ENCODE measurements around the gene ADO.

The ADO gene

GRCh38 chr10:62829622-62830021 is 25.1 kb downstream of the ADO start:
- H3K27ac Mint-ChIP-seq: no peak overlapping the region
- DNase-seq: no peak
- TF ChIP-seq CTCF (IDR thresholded peaks at IDR 0.05): no peak
- peaks cover 7% of the 10 kb centered on the region for H3K27me3 Mint-ChIP-seq (ENCODE audit: low read depth, poor library complexity)
- no peaks in the 10 kb centered on the region for H3K36me3 Mint-ChIP-seq (ENCODE audit: low read depth)
- peaks cover 4% of the 10 kb centered on the region for H3K9me3 Mint-ChIP-seq
- H3K4me3 Mint-ChIP-seq: no peak overlapping the region
- H3K4me1 Mint-ChIP-seq: no peaks in the 10 kb centered on the region

DNA sequence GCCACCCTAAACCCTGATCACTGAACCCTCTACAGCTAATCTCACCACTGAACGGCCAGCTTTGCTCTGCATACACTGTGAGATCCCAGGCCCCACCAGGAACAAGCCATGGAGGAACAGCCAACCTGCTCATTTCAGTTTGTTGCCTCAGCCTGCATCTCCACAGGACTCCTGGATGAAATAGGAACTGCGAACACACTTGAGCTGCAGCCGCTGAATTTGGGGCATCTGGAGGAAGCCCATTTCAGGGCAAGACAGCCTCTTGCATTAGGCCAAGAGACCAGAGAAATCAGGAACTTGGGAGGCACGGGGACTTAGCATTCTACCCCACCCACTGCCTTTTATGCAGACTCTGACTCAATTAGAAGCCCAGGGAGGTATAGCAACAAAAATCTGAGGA is 26.2 kb downstream of the ADO start:
- Mint-ChIP-seq H3K36me3 (ENCODE audit: low read depth) (no peaks in the 10 kb centered on the region), H3K9me3 (peaks cover 4% of the 10 kb centered on the region), H3K4me1 (no peaks in the 10 kb centered on the region), H3K27me3 (ENCODE audit: low read depth, poor library complexity) (peaks cover 2% of the 10 kb centered on the region), H3K4me3 (no peak overlapping the region), H3K27ac (no peak overlapping the region)
- no peak for TF ChIP-seq CTCF (IDR thresholded peaks at IDR 0.05)
- no peak for DNase-seq

- Mint-ChIP-seq H3K4me3 (no peak overlapping the region), H3K9me3 (peaks cover 4% of the 10 kb centered on the region), H3K36me3 (ENCODE audit: low read depth) (no peaks in the 10 kb centered on the region), H3K4me1 (no peaks in the 10 kb centered on the region), H3K27ac (no peak overlapping the region), H3K27me3 (ENCODE audit: low read depth, poor library complexity) (peaks cover 2% of the 10 kb centered on the region)
- DNase-seq: no peak
- TF ChIP-seq CTCF (IDR thresholded peaks at IDR 0.05): no peak
Measured at GRCh38 chr10:62831346-62831745, 26.8 kb downstream of the ADO start.

DNA sequence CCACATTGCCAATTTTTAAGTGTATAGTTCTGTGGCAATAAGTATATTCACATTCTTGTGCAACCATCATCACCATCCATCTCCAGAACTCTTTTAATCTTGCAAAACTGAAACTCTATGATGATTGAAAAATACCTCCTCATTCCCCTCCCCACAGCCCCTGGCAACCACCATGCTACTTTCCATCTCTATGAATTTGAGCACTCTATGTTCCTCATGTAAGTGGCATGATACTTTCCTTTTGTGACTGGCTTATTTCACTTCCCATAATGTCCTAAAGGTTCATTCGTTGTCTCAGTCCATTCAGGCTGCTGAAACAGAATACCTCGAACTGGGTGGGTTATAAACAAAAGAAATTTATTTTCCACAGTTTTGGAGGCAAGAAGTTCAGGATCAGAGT is 35.1 kb downstream of the ADO start:
- DNase-seq: no peak
- no peak for TF ChIP-seq CTCF (IDR thresholded peaks at IDR 0.05)
- H3K36me3 Mint-ChIP-seq (ENCODE audit: low read depth): no peaks in the 10 kb centered on the region
- H3K4me1 Mint-ChIP-seq: no peaks in the 10 kb centered on the region
- H3K4me3 Mint-ChIP-seq: no peak overlapping the region
- no peaks in the 10 kb centered on the region for H3K27me3 Mint-ChIP-seq (ENCODE audit: low read depth, poor library complexity)
- H3K27ac Mint-ChIP-seq: no peak overlapping the region
- H3K9me3 Mint-ChIP-seq: no peaks in the 10 kb centered on the region

GRCh38 chr10:62842983-62843382 is 38.5 kb downstream of the ADO start:
- TF ChIP-seq CTCF (IDR thresholded peaks at IDR 0.05): no peak
- H3K27me3 Mint-ChIP-seq (ENCODE audit: low read depth, poor library complexity): peaks cover 5% of the 10 kb centered on the region
- DNase-seq: no peak
- peaks cover 11% of the 10 kb centered on the region for H3K9me3 Mint-ChIP-seq
- no peak overlapping the region for H3K27ac Mint-ChIP-seq
- no peaks in the 10 kb centered on the region for H3K4me1 Mint-ChIP-seq
- H3K36me3 Mint-ChIP-seq (ENCODE audit: low read depth): no peaks in the 10 kb centered on the region
- H3K4me3 Mint-ChIP-seq: no peak overlapping the region

DNA sequence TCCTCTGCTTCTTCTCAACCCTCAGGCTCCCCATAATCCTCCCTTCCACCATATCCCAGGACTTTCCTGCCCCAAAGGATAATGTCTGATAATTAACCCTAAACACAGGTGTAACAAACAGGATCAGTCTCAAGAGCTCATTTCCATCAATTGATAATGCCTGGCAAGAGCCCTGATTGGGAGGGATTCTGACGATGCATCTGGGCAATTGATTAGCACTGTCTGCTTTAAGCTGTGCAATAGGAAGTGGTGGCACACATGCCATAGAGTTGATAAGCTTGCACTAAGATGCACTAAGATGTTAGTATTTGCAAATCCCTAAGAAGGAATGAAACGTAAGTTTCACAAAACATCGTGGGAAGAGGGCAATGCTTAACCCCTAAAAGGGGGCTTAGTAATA is 39.1 kb downstream of the ADO start:
- no peaks in the 10 kb centered on the region for H3K4me1 Mint-ChIP-seq
- peaks cover 11% of the 10 kb centered on the region for H3K9me3 Mint-ChIP-seq
- peaks cover 5% of the 10 kb centered on the region for H3K27me3 Mint-ChIP-seq (ENCODE audit: low read depth, poor library complexity)
- TF ChIP-seq CTCF (IDR thresholded peaks at IDR 0.05): no peak
- DNase-seq: no peak
- H3K4me3 Mint-ChIP-seq: no peak overlapping the region
- H3K36me3 Mint-ChIP-seq (ENCODE audit: low read depth): no peaks in the 10 kb centered on the region
- H3K27ac Mint-ChIP-seq: no peak overlapping the region

Measured in nephron progenitor cell (in vitro differentiated cells).